ENCODE results near the gene MYL7.

The MYL7 gene

GRCh38 chr7:44098092-44099068, 42.8 kb downstream of the MYL7 start:
- DNase-seq: peak; percentile 15

- DNase-seq: peak; percentile 91
Measured at GRCh38 chr7:44097064-44097932, 43.8 kb downstream of the MYL7 start.

GRCh38 chr7:44096326-44096881, 44.7 kb downstream of the MYL7 start:
- no peak for DNase-seq

GRCh38 chr7:44095781-44096180, 45.4 kb downstream of the MYL7 start:
- no peak for DNase-seq

- DNase-seq: no peak
Measured at GRCh38 chr7:44094883-44095592, 46.1 kb downstream of the MYL7 start.

GRCh38 chr7:44094365-44094764, 46.8 kb downstream of the MYL7 start:
- DNase-seq: peak; percentile 7

- DNase-seq: peak; percentile 5
Measured at GRCh38 chr7:44093102-44093641, 48.0 kb downstream of the MYL7 start.

All from MV-4-11 (cell line).